Measurements from ENCODE around the gene SRBD1. TPM values are rescaled to one million over a fixed set of nuclear protein-coding genes. Genes with fewer than 3 reads are reported as not detected.

The SRBD1 gene
- total RNA-seq, 1 donor from 2014 or later: 7.7 TPM

GRCh38 chr2:45498661-45499550 is 112.2 kb downstream of the SRBD1 start:
- no peak for DNase-seq (ENCODE audit: missing footprints)
- ATAC-seq: no peak
- intact Hi-C loops (cut with DNase I): no loop called here

DNA sequence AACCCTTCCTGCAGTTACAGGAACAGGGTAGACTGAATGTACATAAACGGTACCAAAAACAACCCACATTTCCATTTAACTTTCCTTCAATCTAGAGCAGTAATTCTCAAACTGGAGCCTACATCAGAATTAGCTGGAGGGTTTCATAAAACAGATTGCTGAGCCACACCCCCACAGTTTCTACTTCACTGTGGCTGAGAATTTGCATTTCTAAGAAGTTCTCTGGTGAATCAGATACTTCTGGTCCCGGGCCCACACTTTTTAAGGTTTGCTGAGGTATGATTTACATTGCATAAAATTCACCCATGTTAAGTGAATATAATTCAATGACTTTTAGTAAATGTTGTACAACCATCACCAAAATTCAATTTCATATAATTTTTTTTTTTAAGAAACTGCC is 113.7 kb downstream of the SRBD1 start:
- DNase-seq (ENCODE audit: missing footprints) (no peak), ATAC-seq (no peak)
- intact Hi-C loops (cut with DNase I): no loop called here

DNA sequence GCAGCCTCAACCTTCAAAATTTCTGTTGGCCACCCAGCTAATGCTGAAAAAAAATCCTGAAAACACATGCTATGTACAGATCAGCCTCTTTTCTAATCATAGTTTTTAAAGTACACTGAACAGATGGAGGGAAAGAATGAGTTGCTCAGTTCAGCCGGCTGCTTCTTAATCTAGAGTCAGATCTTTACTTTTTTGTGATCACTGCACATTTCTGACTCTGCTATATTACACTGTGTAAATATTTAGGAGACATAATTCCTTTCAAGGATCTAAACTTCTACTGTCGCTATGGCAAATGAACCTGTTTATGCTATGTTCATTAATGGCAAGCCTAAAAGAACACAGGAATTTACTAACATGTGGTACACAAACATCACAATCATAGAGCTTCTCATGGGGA is 114.2 kb downstream of the SRBD1 start:
- DNase-seq (ENCODE audit: missing footprints) (no peak), ATAC-seq (no peak)
- intact Hi-C loops (cut with DNase I): no loop called here

GRCh38 chr2:45494978-45495293 is 116.1 kb downstream of the SRBD1 start:
- ATAC-seq: no peak
- intact Hi-C loops (cut with DNase I): loop anchor here (1.0 kb wide), 1 partner anchor 514 kb away; no protein-coding TSS in a partner anchor
- no peak for DNase-seq (ENCODE audit: missing footprints)

DNA sequence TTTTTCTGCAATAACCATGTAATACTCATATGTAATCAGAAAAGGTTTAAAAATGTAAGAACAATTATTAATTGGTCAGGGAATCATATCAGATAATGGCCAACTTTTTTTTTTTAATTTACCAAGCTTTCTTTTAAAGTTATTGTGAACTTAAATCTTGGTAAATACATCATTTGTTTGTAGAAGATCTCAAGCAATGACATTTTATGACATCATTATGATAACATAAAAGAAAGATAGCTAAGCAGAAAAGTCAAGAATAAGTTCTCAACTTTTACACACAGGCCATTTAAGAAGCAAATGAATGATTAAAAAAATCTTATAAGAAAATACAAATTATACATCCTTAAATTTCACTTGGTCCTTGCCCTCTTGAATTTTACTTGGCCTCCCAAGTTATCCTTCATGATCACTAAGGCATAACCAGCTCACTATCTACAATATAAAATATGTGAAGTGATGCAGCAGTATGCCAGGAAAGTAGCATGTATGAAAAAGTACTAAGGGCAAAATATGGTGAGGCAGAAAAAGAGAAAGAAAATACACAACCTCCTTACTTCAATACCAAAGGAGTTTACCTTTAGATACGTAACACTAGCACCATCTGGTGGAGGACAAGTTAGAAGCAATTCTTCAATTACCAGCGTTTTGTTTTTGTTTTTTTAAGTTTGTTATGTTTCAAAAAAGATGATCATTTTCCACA is 116.6 kb downstream of the SRBD1 start:
- DNase-seq (ENCODE audit: missing footprints): no peak
- intact Hi-C loops (cut with DNase I): loop anchor here (1.0 kb wide), 1 partner anchor 513 kb away; no protein-coding TSS in a partner anchor
- ATAC-seq: no peak

DNA sequence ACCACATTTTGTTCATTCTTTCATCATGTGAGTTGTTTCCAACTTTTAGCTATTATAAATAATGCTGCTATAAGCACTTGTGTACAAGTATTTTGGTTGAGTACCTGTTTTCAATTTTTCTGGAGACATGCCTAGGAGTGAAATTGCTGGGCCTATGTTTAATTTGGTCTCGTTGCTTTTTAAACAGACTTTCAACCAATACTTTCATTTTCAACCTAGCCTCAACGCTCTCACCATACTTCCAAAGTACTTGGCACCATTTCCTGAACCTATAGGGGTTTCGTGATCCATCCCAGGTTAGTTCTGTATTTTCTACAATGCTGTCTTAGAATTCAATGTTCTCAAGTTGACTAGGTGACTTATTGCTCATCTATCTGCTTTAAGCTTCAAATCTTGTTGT is 126.1 kb downstream of the SRBD1 start:
- no peak for DNase-seq (ENCODE audit: missing footprints)
- intact Hi-C loops (cut with DNase I): no loop called here
- ATAC-seq: no peak

DNA sequence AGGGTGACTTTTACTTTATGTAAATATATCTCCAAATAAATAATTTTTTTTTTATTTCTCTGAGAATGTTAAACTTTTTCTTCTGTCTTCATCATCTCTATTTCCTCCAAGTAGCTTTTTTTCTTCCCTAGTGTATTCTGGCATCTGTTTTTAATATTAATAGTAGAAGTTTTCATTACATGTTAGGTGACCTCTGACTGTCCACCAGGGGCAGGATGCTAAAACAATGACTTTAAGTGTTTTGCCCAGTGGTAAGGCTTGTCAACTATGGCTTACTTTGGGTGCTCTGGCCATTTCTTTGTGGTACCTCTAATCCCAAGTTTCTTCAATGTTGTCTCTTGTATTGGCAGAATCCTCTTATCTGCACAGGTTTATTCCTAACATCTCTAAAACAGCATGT is 127.1 kb downstream of the SRBD1 start:
- ATAC-seq: no peak
- no peak for DNase-seq (ENCODE audit: missing footprints)
- intact Hi-C loops (cut with DNase I): no loop called here

DNA sequence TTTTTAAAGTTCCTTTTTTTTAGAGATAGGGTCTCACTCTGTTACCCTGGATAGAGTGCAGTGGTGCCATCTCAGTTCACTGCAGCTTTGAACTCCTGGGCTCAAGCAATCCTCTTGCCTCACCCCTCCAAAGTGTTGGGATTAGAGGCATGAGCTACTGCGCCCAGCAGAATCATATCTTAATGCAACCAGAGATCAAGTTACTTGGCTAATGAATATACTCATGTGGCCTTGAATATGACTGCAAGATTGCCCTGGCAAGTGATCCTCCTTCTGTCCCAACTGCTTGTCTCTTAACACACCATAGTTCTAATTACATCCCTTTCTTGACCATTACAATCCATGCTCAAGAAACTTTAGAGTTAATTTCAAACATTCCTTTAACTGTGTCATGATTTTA is 133.5 kb downstream of the SRBD1 start:
- ATAC-seq (no peak), DNase-seq (ENCODE audit: missing footprints) (no peak)
- intact Hi-C loops (cut with DNase I): no loop called here

DNA sequence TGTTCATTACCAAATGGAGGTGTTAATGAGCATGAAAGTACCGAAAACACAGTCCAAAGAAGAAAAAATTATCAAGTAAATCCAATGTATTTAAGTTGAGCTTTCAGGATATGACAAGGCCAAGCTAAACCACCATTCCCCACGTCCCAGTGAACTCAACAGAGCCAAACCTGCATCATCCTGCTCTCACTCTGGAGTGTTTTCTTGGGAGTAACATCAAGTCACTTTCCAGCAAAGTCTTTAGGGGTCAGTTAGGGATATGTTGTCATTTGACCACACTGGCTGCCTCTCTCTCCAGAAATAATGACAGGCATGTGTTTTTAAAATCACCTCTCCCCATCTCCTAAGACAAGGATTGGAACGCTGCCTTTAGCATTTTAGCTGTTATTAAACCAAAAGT is 140.5 kb downstream of the SRBD1 start:
- intact Hi-C loops (cut with DNase I): no loop called here
- no peak for DNase-seq (ENCODE audit: missing footprints)
- peak; percentile 85 for ATAC-seq

- intact Hi-C loops (cut with DNase I): no loop called here
These were observed 141.6 kb downstream of the SRBD1 start for GRCh38 chr2:45469314-45470099.

DNA sequence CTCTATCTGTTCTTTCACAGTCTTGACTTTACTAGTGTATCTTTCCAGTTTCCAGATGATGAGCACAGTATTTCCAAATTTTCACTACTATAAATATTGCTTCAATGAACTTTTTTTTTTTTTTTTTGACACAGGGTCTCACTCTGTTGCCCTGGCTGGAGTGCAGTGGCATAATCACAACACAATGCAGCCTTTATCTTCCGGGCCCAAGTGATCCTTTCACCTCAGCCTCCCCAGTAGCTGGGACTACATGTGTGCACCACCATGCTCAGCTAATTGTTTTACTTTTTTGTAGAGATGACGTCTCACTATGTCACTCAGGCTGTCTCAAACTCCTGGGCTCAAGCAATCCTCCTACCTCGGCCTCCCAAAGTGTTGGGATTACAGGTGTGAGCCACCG is 142.8 kb downstream of the SRBD1 start:
- ATAC-seq (no peak), DNase-seq (ENCODE audit: missing footprints) (no peak)
- intact Hi-C loops (cut with DNase I): no loop called here

More at GRCh38 chr2:45469314-45470099, 141.6 kb downstream of the SRBD1 start:
- peak; percentile 87 for ATAC-seq
- no peak for DNase-seq (ENCODE audit: missing footprints)

- intact Hi-C loops (cut with DNase I): no loop called here
- DNase-seq (ENCODE audit: missing footprints): no peak
- ATAC-seq: no peak
These were observed 145.0 kb downstream of the SRBD1 start for GRCh38 chr2:45466053-45466452.

DNA sequence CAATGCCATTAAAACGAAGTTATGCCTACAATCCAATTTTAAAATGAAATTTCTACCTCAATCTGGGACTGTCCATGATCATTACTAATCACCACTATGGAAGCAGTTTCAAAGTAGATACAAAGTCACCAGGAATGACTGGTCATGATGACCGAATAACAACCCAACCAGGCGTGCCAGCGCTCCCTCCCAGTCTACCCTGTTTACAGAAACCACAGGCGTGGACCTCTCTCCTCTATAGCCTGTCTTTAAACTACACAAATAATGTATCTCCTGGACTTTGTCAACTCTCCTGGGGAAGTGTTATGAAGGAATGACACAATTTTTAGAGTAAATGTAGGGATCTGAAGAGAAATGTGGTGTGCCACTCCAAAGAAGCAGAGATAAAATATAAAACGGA is 150.2 kb downstream of the SRBD1 start:
- intact Hi-C loops (cut with DNase I): no loop called here
- ATAC-seq: no peak

DNA sequence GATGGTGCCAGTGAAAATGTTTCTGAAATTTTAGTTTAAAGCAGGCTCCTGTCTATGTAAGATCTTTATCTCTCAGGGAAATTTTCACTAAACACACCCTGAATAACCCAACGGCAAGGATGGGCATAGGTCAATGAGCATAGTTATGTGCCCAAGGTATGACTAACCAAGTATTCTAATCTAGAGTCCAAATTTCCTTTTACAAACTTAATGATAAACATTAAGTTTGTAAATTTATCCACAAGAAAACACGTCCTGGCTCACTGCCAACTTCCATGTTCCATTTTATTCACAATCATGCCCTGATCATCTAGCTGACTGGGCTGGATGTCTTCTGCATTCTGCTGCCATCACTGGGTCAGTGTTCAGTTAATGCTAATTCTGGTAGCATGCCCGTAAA is 151.2 kb downstream of the SRBD1 start:
- DNase-seq (ENCODE audit: missing footprints) (no peak), ATAC-seq (no peak)
- intact Hi-C loops (cut with DNase I): no loop called here

More for the DNA sequence above, 150.2 kb downstream of the SRBD1 start:
- DNase-seq (ENCODE audit: missing footprints): no peak

- peak; percentile 76 for ATAC-seq
- intact Hi-C loops (cut with DNase I): no loop called here
- DNase-seq (ENCODE audit: missing footprints): no peak
These were observed 152.0 kb downstream of the SRBD1 start for GRCh38 chr2:45458909-45459563.

DNA sequence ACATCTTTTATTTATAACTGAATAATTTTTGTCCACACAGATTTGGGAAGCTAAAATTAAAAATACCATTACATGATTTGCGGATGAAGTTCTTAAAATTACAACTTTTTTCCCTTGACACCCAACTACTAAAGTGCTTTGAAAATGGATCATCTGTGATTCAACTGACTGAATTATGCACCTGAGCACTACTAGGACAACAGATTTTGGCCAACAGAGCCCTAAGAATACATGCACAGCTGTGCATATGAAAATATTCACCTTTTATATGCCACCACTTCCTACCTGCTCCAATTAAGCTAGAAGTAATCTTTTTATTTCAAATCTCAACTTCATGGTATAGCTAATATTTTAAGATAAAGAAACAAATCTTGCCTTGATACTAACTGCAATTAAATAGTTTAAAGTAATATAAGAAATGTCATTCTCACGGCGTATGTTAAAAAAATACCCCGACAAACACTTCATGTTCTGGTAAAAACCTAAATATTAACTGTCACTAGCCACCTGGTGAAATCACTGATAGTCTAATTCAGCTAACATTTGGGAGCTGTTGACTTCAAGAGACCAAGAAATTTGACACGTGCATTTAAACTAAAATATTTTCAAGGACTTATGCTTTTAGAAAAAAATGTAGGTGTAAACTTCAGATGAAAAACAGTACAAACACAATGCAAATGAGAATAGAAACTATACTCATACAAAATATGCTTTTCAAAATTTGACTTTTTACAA is 153.7 kb downstream of the SRBD1 start:
- no peak for ATAC-seq
- intact Hi-C loops (cut with DNase I): no loop called here
- DNase-seq (ENCODE audit: missing footprints): no peak

- ATAC-seq: peak; percentile 80
- DNase-seq (ENCODE audit: missing footprints): peak; percentile 53
- intact Hi-C loops (cut with DNase I): no loop called here
These were observed 158.2 kb downstream of the SRBD1 start for GRCh38 chr2:45452866-45453265.

DNA sequence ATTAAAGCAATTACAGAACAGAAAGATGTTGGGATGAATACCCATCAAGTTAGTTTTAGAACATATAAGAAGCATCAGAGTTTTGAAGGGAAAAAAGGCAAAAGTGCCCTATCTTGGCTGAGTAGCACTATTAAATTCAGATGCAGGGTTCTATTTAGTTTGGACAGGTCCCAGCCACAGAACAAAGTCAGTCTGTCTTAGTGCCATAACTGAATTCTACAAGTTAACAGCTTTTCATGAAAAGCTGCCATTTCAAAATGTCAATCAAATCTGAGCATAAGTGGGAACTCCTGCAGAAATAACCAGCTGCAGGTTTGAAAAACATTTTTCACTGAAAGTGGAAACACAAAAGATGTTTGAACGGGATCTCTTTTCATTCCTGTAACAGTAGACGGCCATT is 160.4 kb downstream of the SRBD1 start:
- intact Hi-C loops (cut with DNase I): no loop called here
- ATAC-seq (no peak), DNase-seq (ENCODE audit: missing footprints) (no peak)
